Epithelial cell of esophagus (primary cell): ENCODE measurements around the gene SLC22A5.

ENCODE experiments used
- DNase-seq: peaks from one replicate; pipeline ENCODE4 v3.0.0; 2010; ENCODE audit warnings: low read depth
- H3K4me3 ChIP-seq: 2 replicates; pipeline ENCODE4 v1.5.1; 2011; ENCODE audit warnings: mild to moderate bottlenecking, low read length, control low read depth
- TF ChIP-seq, protein P1 (sequence below): IDR thresholded peaks from 2 replicates; pipeline ENCODE4 v1.5.1; 2011; ENCODE audit warnings: low read depth, mild to moderate bottlenecking, low read length, control low read depth, inconsistent platforms; ENCODE audit not compliant: insufficient read depth; ENCODE audit errors: missing control alignments

The SLC22A5 gene

DNA sequence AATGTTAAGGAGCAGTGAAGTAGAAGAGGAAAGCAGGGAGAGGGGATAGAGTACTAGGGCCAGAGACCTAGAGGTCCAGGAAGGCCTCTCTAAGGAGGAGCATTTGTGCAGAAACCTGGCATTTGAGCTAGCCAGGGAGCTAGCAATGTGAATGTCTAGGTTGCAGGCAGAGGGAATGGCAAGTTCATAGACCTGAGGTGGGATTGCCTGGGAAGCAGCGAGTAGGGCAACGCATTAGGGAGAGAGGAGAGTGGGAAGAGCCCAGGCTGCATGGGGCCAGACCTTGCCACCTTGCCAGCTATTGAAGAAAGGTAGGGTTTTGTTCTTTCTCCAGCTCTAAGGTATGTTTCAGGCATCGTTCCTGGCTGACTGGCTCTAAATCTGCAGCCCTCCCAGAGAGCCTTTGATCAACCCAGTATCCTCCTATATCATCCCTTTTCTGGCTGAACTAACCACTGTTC is 54.0 kb downstream of the SLC22A5 start:
- TF ChIP-seq, protein P1, sequence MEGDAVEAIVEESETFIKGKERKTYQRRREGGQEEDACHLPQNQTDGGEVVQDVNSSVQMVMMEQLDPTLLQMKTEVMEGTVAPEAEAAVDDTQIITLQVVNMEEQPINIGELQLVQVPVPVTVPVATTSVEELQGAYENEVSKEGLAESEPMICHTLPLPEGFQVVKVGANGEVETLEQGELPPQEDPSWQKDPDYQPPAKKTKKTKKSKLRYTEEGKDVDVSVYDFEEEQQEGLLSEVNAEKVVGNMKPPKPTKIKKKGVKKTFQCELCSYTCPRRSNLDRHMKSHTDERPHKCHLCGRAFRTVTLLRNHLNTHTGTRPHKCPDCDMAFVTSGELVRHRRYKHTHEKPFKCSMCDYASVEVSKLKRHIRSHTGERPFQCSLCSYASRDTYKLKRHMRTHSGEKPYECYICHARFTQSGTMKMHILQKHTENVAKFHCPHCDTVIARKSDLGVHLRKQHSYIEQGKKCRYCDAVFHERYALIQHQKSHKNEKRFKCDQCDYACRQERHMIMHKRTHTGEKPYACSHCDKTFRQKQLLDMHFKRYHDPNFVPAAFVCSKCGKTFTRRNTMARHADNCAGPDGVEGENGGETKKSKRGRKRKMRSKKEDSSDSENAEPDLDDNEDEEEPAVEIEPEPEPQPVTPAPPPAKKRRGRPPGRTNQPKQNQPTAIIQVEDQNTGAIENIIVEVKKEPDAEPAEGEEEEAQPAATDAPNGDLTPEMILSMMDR: no peak
- H3K4me3 ChIP-seq: no peak overlapping the region
- no peak for DNase-seq

GRCh38 chr5:132424167-132424880 is 54.8 kb downstream of the SLC22A5 start:
- no peak for DNase-seq
- TF ChIP-seq, protein P1: no peak
- no peak overlapping the region for H3K4me3 ChIP-seq

- peak; percentile 92 for DNase-seq
Observed at GRCh38 chr5:132425009-132425937, 55.8 kb downstream of the SLC22A5 start.

DNA sequence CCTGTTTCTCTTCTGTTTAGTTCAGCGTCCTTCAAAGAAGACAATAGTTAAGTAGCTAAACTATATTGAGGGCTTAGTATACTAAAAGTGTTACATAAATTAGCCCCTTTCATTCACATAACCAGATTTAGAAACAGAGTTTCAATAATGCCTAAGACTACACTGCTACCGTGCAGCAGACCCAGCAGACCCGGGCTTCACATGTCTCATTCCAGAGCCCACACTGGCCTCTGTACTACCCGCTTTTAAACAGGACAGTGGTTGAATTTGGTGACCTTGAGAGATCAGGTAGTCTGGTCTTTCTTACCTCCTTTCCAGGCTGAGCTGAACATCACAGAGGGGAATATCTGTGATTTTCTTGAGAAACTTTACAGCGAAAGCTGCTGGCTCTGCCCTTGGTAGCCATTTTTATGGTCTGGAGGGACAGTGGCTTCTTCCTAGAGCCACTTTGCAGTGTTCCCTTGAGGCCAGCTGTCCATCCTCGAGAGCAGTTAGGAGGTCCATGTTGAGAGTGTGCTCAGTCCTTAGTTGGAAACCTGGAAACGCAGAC is 56.5 kb downstream of the SLC22A5 start:
- TF ChIP-seq, protein P1: no peak
- H3K4me3 ChIP-seq: no peak overlapping the region
- no peak for DNase-seq

More at GRCh38 chr5:132425009-132425937, 55.8 kb downstream of the SLC22A5 start:
- H3K4me3 ChIP-seq: no peak overlapping the region
- TF ChIP-seq, protein P1: no peak

- peak; percentile 92 for DNase-seq
- H3K4me3 ChIP-seq: no peak overlapping the region
Observed at GRCh38 chr5:132426525-132427138, 57.1 kb downstream of the SLC22A5 start.

More at GRCh38 chr5:132426525-132427138, 57.1 kb downstream of the SLC22A5 start:
- TF ChIP-seq, protein P1: peak; percentile 10
